Omental fat pad (tissue), 4 donors: ENCODE results near the gene HS3ST3B1. TPM values are rescaled to one million over a fixed set of nuclear protein-coding genes. Genes with fewer than 3 reads are reported as not detected.
A peak's percentile ranks its signal among the peaks of the same experiment; 100 is the strongest.

Experiments
- ATAC-seq: fragments of 150-250 bp; one replicate; pipeline ENCODE4 v1.9.1; 2016; ENCODE audit warnings: mild to moderate bottlenecking, moderate library complexity; ENCODE audit not compliant: low FRiP score
- DNase-seq: peaks from one replicate; pipeline ENCODE4 v3.0.0-alpha.2; 2019; ENCODE audit warnings: low spot score
- total RNA-seq, 4 donors: library from RNA; depleted of rRNA; stranded (reverse); fragments of >200 nt; gene quantifications; one replicate each; pipeline ENCODE4 v1.1.0, GENCODE V29; 2016
- TF ChIP-seq, protein P1 (sequence below), 3 donors: fragments of 450-650 bp; IDR thresholded peaks; one replicate each; pipeline ENCODE4 v1.5.1; 2016 to 2017; ENCODE audit warnings: antibody characterized with exemption in 3 of 3, mild to moderate bottlenecking in 3 of 3, moderate library complexity in 2 of 3

The HS3ST3B1 gene
- total RNA-seq, 4 donors from 2014 or later = 1.3 to 5.8 (median 4.8) TPM

DNA sequence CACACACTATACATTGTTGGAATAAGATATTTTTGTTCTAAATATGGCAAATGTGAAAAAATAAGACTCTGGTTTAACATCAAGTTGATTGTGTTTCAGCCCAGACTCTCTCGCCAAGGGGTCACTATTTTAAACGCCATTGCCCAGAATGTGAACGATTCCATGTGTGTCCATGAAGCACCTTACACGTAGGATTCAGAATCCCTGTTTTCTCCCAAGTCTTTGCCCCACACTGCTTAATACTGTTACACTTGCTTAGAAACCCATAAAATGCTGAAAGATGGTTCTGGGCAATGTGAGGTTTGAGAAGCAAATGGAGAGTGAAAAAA, 7.7 kb downstream of the HS3ST3B1 start:
- ATAC-seq (no peak), DNase-seq (no peak)
- TF ChIP-seq, protein P1, sequence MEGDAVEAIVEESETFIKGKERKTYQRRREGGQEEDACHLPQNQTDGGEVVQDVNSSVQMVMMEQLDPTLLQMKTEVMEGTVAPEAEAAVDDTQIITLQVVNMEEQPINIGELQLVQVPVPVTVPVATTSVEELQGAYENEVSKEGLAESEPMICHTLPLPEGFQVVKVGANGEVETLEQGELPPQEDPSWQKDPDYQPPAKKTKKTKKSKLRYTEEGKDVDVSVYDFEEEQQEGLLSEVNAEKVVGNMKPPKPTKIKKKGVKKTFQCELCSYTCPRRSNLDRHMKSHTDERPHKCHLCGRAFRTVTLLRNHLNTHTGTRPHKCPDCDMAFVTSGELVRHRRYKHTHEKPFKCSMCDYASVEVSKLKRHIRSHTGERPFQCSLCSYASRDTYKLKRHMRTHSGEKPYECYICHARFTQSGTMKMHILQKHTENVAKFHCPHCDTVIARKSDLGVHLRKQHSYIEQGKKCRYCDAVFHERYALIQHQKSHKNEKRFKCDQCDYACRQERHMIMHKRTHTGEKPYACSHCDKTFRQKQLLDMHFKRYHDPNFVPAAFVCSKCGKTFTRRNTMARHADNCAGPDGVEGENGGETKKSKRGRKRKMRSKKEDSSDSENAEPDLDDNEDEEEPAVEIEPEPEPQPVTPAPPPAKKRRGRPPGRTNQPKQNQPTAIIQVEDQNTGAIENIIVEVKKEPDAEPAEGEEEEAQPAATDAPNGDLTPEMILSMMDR (IDR thresholded peaks at IDR 0.05) = no peak

DNA sequence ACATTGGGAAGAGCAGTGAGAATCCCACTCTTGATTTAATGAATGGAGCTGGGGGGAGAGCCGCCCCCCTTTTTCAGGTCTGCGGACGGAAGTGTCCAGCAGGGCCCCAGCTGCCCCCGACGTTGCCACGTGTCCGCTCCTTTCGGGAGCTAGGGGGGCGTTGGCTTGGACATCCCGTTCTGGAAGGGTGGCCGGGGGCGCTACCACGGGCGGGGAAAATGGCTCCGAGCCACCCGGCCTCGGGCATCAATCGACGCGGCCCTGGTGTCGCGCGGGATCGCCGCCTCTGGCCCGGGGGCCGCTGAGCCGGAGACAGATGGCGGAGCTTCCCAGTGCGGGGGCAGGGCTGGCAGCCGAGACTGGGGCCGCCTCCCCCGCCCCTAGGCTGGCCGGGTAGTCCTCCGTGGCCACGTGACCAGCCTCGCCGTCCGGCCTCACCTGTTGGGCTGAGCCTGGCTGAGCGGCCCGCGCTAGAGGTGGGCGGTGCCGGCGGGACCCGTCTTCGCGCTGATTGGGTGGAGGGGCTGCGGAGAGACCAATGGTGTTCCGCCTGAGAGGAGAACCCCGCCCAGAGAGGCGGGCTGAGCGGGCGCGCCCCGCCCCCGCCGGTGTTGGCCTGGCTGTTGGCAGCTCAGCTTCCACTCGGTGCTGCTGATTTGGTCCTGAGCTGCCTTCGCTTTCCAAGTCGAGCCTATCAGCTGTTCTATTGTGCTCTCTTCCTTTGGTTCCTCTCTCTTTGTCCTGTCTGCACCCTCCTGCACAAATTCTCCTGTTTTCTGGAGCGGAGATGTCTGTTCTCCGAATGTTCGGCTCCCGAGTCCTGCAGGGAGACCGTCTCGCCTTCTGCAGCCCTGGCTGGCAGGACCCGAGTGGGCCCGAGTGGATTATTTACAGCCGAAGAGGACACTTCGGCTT, 8.3 kb downstream of the HS3ST3B1 start:
- TF ChIP-seq, protein P1 (IDR thresholded peaks at IDR 0.05) = no peak
- DNase-seq (no peak), ATAC-seq (peak; percentile 98)

DNA sequence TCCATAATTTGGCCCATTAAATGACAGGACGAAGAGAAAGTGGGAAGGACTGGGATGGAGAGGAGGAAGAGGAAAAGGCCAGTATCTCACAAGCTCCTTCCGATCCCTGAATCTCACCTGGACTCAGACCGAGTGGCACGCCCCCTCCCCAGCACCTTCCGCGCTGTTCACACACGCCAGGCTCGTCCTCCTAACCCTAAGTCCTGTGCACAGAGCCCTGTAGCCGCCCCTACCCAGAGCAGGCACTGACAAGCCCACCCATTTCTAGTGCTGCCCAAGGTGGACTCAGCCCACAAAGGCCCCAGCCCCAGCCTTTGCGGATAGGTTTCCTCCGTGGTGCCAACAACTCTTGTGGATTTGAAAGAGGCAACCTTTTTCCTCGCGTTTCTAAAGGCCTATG, 9.2 kb downstream of the HS3ST3B1 start:
- DNase-seq = no peak
- TF ChIP-seq, protein P1 (IDR thresholded peaks at IDR 0.05) = no peak
- ATAC-seq = no peak

DNA sequence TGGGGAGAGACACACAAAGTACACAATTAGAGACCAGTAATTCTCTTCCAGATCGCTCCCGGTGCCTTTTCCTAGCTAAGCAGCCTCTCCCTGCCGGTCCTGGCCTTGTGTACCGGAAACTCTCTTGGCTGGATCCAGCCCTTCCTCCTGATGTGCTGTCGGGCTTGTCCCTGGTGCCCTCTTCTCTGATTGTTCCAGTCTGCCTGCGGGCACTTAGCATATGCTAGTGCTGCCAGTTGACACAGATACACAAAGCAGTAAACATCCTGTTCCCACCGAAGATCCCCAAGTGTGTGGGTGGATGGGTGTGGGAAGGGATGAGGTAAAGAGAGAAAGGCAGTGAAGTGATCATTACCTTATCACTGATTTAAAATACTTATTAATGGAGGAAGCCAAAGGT, 9.7 kb downstream of the HS3ST3B1 start:
- DNase-seq = no peak
- TF ChIP-seq, protein P1 (IDR thresholded peaks at IDR 0.05) = no peak
- no peak for ATAC-seq

DNA sequence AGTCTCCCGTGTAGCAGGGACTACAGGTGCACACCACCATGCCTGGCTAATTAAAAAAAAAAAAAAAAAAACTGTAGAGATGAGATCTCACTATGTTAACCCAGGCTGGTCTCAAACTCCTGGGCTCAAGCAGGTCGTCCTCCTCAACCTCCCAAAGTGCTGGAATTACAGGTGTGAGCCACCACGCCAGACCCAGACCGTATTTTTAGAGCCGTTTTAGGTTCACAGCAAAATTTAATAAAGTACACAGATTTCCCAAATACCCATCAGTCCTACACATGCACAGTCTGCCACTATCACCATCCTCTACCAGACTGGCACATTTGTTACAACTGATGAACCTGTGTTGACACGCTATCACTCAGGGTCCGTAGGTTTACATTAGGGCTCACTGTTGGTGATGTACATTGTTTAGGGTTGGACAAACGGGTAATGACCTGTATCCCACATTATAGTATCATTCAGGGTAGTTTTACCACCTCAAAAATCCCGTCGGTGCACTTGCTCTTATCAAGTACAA, 10.4 kb downstream of the HS3ST3B1 start:
- TF ChIP-seq, protein P1 (IDR thresholded peaks at IDR 0.05) = no peak
- ATAC-seq (no peak), DNase-seq (no peak)

DNA sequence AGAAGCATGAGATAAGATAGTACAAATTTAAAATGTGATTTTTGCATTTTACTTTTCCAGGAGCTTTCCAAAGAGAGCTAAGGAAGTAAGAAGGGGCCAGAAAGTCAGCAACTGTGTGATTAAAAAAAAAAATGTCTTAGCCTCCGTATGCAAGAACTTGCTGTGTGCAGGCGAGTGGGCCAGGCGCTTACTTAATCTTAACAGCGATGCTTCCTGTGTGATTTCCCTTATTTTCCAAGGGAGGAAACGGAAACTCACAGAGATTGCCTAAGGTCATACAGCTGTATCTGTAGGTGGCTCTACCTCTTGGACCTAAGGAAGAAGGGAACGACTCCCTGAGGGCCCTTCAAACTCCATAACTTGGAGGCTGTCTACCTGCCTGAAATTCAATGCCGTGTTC, 11.1 kb downstream of the HS3ST3B1 start:
- TF ChIP-seq, protein P1 (IDR thresholded peaks at IDR 0.05) = no peak
- ATAC-seq (no peak), DNase-seq (no peak)

DNA sequence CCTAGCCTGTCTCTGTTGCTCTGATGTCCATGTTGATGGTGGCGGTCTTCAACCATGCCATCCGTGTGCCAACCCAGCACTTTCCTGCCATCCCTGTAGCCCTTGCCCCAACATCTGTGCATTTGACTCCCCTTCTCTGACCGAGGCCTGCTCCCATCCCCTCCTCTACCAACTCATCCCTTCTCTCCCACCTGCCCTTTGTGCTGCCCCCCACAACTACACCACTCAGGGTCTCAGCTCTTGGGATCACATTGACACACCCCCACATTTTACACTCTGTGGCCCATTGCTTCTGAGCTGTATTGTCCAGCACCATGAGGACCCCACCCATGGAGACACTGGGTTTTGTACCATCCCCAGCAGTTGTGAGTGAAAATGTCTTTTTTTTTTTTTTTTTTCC, 11.6 kb downstream of the HS3ST3B1 start:
- no peak for ATAC-seq
- TF ChIP-seq, protein P1 (IDR thresholded peaks at IDR 0.05) = no peak
- no peak for DNase-seq
